Stimulated activated CD4-positive, alpha-beta T cell treated with anti-CD3 and anti-CD28 coated beads, Interleukin-15, amount 100 ng/mL, for 24 hours (primary cell): ENCODE results near the gene TRIM63.

Experiments used
- DNase-seq: peaks from one replicate; pipeline ENCODE4 v3.0.0-alpha.2; 2020

The TRIM63 gene

DNA sequence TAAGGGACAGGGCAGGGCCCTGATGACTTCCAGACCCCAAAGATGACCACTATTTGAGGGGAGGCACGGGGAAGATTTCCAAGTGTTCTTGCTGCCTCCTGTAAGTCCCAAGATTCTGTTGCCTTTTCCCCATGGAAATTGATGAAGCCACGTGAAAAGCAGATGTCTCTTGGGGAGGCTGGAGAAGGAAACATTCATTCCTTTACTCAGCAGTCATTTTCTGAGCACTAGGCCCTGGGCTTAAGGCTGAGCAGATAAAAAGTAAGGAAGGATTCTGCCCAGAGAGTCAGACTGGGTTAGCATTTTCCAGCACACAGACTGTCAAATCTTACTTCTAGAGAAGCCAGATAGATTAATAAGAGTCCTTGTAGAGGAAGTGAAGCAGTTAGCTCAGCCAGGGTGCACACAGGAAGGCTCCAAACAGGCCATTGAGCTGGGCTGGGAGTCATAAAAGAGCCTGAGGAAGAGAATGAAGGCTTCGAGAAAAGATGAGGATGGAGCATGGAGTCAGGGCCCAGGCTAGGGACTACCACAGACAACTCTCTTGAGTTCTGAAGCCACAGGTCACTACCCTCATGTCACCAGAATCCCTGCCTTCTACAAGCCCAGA lies 35.7 kb downstream of the TRIM63 start:
- no peak for DNase-seq

DNA sequence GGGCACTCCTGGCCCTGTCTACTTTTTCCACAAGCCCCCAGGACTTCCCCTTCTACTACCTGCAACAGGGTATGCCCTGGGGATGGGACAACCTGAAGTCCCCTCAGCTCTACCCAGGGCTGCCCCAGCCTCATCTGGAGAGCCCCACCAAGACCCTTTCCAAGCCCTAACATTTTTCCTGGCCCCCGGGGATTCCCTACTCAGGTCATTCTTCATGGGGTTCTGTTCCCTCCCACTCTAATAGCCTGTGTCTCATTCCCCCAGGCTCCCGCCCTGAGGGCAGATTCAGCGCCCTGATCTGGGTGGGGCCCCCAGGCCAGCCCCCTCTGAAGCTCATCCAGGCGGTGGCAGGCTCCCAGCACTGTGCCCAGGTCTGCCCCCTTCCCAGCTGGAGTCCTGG lies 36.2 kb downstream of the TRIM63 start:
- DNase-seq = no peak

- no peak for DNase-seq
Observed at GRCh38 chr1:26029864-26030481, 37.5 kb downstream of the TRIM63 start.

DNA sequence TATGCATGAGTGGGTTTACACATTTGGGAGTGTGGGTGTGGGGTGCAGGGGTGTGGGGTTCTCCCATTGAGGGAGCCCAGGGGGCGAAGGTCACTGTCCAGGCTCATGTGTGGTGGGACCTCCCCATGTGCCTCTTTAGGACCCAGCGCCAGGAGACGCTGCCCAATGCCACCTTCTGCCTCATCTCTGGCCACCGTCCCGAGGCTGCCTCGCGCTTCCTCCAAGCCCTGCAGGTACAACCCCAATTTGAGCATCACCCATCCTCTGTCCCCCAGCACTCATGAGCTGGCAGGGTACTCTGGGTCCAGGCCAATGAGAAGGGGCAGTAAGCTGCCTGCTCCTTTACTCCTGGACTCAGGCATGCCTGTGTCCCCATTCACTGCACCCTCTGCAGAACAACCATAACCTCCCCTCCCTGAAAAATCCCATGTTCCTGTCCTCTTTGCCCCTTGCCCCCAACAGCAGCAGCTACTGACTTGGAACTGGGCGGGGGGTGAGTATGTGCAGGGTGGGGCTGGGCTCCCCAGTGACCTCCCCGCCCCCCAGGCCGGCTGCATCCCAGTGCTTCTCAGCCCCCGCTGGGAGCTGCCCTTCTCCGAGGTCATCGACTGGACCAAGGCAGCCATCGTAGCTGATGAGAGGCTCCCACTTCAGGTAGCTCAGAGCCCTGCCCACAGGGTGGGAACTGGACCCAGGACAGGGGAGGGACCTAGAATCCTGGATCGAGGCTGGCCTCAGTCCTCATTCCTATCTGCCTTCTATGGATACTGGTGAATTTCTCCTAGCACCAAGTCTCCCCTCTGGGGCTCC lies 38.2 kb downstream of the TRIM63 start:
- no peak for DNase-seq

- no peak for DNase-seq
Observed at GRCh38 chr1:26028490-26028980, 38.9 kb downstream of the TRIM63 start.

DNA sequence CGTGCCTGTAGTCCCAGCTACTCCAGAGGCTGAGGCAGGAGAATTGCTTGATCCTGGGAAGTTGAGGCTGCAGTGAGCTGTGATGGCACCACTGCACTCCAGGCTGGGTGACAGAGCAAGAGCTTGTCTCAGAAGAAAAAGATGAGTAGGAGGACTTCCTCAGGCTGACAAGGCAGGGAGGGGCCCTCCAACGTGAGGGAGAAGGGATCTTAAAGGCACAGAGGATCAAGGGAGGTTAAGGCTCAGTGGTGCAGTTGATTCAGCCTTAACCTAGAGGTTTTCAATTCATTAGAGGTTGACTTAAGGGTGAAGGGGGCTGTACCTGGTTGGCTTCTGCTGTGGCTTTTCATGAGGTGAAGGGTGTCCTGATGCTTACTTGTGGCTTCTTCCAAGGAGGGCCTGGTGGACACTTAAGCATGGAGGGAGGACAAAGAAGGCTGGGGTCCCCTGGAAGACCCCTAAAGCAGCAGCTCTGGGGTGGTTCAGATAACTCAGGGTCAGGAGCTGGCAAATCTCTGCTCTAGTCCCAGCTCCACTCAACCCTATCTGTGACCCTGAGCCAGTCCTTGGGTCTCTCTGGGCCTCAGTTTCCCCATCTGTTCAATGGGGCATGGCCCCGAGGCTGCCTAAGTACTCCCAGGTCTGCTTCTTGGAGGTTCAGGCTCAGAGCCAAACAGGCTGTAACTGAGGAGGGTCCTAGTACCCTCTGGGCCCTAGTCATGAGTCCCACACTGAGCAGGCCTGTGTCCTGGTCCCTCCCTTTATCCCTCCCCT lies 39.5 kb downstream of the TRIM63 start:
- no peak for DNase-seq

- DNase-seq = no peak
Observed at GRCh38 chr1:26025517-26025916, 41.9 kb downstream of the TRIM63 start.

GRCh38 chr1:26025060-26025459 lies 42.4 kb downstream of the TRIM63 start:
- DNase-seq = no peak

DNA sequence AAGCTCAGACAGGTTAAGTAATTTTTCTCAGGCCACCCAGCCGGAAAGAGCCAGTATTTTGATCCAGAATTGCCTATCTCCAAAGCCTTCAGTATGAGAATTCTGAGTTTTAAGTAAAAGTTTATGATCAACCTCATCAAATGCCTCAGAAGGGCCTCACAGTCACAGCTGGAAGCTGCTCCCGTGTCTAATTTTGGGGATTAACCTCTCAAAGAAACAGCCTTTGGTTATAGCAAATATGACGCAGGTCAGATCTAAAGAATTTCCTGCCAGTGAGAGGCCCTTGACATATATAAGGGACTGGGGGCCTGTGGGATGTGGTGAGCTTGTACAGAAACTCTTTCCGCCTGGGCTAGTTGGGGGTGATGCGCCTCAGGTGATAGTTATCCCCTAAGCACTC lies 43.6 kb downstream of the TRIM63 start:
- no peak for DNase-seq

GRCh38 chr1:26023009-26023408 lies 44.4 kb downstream of the TRIM63 start:
- DNase-seq = no peak

GRCh38 chr1:26022404-26022779 lies 45.0 kb downstream of the TRIM63 start:
- DNase-seq = no peak

GRCh38 chr1:26021647-26022403 lies 45.6 kb downstream of the TRIM63 start, which contains the start of gene EXTL1:
EXTL1 (plus strand) TSS chr1:26021775; CDS start chr1:26022647, 872 bp downstream.
- DNase-seq = no peak

- no peak for DNase-seq
Observed at GRCh38 chr1:26020941-26021646, 46.3 kb downstream of the TRIM63 start.

GRCh38 chr1:26020330-26020768 lies 47.1 kb downstream of the TRIM63 start:
- DNase-seq = no peak

DNA sequence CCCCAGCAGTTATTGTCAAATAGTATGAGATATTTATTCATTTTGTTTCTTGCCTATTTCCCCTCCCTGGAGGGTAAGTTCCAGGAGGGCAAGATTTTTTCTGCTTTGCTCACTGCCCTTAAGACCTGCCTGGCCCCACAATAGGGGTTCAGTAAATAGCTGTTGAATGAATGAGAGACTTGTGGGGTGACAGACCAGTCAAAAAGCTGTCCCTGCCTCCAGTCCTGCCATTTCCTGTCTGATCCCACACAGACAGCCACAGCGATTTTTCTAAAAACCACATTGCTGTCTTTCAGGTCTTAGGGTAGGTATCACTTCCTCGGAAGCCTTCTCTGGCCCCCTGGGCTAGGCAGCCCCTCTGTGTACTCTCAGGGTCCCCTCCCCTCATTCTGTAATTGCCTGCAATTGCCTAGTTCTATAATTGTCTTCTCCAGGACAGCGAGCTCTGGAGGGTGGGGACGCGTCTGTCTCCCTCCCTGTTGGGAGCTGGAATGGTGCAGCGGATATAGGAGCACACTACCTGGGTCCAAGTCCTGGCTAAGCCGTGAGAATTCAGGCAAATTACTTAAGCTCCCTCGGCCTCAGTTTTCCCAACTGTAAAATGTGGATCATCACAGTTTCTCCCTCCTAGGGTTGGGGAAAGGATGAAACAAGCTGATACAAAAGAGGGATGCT lies 47.7 kb downstream of the TRIM63 start:
- no peak for DNase-seq

GRCh38 chr1:26017606-26018005 lies 49.8 kb downstream of the TRIM63 start:
- DNase-seq = no peak

DNA sequence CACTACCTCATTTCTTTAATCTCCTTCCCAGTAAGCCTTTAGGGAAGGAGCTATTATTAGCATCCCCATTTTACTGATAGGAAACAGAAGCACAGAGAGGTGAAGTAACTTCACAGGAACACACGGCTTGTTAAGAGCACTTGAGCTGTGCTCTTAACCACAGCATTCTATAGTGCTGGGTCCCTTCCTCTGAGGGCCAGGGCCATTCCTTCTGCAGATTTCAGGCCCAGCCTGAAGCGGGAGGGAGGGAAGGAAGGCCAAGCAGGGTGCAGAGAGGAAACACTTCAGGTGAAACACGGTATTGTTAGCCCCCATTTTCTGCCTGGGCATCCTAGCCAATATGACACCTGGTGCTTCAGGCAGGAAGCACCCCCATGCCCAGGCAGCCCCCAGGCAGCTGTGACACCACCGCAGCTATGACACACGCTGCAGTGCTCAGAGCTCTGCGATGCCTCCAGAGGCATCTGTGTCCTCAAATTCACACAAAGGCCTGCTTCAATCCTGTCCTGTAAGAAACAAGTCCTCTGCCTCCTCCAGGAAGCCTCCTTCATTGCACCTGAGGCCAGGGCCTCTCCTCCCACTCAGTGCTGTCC lies 50.4 kb downstream of the TRIM63 start:
- no peak for DNase-seq

DNA sequence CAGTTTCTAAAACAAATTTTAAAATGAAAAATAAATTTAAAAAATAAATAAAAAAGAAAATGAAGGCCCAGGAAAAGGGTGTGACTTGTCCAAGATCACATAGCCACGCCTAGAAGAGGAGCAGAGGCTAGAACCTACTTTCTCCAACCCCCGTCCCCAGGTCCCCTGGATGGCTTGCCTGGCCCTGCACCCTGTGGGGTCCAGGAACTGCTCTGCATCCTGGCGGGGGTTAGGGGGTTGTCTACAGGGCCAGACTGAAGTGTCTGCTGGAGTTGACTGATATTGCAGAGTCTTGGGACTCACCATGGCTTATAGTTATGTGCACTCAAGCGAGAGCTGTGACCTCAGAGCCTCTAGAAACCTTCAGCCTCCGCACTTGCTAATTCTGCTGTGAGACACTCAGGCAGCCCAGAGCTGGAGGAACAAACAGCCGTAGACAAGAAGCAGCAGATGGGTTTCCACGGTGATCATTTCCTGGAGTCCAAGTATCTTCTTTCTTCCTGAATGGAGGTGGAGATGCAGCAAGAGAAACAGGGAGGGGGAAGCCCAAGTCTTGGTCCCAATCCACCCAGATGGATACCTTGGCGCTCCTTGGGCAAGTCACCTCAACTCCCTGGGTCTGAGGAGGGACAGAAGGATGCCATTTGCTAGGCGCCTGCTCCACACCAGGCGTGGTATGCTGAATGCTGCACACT lies 51.0 kb downstream of the TRIM63 start:
- DNase-seq = no peak

GRCh38 chr1:26015358-26015757 lies 52.1 kb downstream of the TRIM63 start:
- DNase-seq = no peak

DNA sequence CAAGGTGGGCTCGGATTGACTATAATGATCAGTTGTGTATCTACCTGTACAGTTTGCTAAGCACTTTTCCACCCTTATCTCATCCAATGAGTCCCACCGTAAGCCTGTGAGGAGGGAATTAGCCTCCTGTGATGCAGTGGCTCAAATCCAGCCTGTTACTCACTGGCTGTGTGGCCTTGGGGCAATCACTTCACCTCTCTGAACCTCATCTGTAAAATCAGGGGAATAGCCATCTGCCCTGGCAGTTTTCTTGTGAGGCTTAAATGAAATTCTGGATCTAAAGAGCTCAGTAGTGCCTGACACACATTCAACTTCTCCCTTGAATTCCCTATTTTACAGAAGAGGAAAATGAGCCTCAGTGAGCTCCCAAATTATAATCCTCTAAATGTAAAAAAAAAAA lies 53.3 kb downstream of the TRIM63 start:
- no peak for DNase-seq
